GM18498 (cell line): Measurements from ENCODE around the gene APOO.

Experiments
- ATAC-seq: cut with Tn5 transposase; IDR thresholded peaks from one replicate; pipeline ENCODE4 v1.9.1; 2021; ENCODE audit warnings: mild to moderate bottlenecking, moderate library complexity; ENCODE audit not compliant: unreplicated experiment

Gene APOO

GRCh38 chrX:23907498-23908218, at the start of gene APOO, which contains the start of gene CXorf58:
TSS of gene APOO (minus strand) at chrX:23907938. CDS start at chrX:23907702, 236 bp downstream.
TSS of gene CXorf58 (plus strand) at chrX:23908006. CDS start at chrX:23910303, 2,297 bp downstream.
- peak; percentile 94 for ATAC-seq

DNA sequence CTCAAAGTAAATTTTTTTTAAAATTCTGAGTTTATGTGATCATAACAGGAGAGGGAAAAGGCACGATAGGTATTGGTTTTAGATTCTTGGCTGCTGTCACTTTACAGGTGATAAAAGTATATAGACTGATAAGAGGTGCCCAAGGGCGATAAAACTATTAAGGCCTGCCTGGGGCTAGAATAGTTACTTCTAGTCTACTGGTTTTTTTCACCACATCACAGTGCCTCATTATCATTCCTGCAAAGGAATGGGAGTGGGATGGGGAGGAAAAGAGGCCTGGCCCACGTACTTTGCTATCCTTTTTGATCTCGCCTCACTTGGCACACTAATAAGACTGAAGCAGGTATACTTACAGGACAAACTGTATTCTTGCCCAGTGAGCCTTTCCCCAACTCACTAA, 46.7 kb upstream of the APOO start:
- ATAC-seq, result no peak

DNA sequence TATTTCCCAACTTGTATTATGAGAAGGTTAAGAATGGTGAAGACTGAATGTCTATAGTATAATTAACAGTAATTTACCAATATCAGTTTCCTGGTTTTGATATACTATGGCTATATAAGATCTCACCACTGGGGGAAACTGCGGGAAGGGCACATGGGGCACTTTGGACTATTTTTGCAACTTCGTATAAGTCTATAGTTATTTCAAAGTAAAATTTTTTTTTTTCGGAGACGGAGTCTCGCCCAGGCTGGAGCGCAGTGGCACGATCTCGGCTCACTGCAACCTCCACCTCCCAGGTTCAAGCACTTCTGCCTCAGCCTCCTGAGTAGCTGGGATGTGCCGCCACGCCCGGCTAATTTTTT, 46.2 kb upstream of the APOO start:
- ATAC-seq, result peak; percentile 9

DNA sequence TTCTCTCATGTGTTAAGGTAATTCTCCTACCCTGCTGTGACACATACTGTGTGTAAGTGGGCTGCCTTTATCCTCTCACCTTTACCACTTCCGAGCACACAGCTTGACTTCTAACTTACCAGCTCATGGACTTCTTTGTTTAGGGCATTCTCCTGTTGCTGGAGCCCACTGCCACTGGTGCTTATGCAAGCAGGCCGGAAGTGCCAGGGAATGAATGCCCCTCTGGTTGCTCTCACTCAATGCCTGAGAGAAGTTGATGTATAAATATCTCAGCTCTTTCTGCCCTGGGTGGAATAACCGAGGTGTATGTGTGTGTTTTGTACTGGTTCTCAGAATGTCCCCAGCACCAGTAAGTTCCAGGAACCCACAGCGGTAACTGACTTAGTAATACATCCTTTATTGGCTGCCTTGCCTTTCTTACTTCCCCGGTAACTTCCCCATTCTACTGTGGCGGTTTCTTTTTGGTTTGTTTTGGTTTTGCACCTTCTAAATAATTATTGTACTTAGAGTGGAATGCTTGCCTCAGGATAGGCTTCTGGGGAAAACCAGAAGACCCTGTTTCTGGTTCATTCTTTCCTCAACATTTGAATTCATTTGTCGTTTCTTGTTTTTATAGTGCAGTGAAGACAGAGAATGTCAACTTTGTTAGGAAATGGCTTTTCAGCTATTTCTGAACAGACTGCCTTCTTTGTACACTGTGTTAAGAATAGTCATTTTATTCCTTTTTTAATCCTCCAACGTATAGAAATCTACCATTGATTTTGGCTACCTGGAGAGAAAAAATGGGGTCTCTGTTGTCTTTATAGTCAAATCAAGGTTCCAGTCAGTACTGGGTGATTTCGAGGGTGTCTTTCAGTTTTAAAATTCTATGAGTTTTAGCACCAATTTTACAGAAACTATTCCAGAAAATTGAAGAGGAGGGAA, 45.5 kb upstream of the APOO start:
- ATAC-seq, result peak; percentile 98

GRCh38 chrX:23952391-23952790, 44.7 kb upstream of the APOO start:
- ATAC-seq, result no peak

DNA sequence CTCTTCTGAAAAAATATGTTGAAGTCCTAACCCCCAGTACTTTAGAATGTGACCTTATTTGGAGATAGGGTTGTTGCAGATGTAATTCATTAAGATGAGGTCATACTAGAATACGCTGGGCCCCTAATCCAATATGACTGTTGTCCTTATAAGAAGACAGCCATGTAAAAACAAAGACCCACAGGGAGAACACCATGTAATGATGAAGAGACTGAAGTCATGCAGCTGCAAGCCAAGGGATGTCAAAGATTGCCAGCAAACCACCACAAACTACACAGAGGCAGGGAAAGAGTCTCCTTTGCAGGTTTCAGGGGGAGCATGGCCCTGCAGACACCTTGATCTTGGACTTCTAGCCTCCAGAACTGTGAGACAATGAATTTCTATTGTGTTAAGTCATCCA, 37.5 kb upstream of the APOO start:
- no peak for ATAC-seq

DNA sequence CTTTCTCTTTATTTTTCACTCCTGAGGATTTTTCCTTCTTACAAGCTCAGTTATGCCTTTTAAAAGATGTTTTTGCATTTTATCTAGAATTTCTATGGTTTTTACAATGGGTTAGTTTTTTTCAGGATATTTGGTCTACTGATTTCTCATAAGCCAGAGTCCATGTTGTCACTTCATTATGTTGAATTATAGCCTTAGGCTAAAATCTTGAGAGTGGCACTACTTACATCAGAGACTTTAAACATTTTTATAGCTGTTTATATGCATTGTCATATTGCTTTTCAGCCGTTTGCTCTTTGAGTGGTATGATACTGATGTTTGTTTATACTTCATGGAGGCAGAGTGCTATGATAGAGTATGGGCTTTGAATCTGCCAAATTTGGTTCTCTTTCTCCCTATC, 36.5 kb upstream of the APOO start:
- ATAC-seq, result no peak

- ATAC-seq, result no peak
These were observed 31.5 kb upstream of the APOO start for GRCh38 chrX:23939203-23939602.

DNA sequence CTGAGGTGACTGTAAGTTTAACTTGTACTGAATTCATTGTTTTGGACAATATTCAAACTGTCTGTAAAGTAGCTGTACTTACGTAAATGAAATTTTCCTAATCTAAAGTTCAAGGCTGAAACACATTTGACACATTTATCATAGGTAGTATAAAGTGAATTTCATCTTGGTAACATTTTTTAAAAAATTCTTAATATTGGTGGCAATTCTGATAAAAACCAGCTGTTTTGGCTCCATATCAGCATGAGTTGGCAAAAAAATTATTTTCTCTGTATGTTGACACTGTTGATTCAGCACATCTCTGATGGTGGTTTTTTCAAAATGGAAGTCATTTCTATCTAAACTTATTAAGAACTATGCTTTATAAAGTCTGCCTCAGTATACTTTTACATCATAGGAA, 31.0 kb upstream of the APOO start:
- no peak for ATAC-seq

- no peak for ATAC-seq
These were observed 29.4 kb upstream of the APOO start for GRCh38 chrX:23937100-23937499.

DNA sequence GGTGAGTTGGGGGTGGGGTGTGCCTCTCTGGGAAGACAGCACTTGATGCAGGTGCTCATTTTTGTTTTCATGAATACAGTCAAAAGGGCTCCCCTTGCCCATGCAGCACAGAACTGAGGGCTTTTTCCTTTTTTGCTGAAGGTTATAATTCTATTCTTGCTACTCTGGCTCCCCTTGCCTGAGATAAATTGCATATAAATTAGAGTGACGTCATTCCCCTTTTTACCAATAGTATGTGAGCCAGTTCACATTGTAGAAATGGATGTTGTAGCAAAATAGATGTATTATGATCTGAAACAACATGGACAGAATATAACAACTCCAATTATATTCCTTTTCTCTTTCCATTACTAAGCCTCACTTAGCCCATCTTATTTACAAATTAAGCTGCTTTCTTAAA, 28.4 kb upstream of the APOO start:
- no peak for ATAC-seq

DNA sequence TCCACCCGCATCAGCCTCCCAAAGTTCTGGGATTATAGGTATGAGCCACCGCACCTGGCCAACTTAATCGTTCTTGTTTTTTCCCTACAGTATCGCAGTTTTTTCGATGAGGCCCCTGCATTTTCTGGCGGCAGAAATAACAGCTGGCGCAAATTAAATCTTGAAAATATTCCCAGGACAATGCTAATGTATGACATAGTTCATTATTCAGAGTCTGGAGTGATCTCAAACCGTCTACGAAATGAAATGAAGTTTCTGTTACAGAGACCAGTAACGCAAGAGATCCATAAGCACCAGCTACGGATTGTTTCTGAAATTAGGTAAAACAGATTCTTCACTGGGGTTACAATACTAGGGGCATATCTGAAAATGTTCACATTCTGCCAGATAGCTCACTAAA, 27.4 kb upstream of the APOO start:
- ATAC-seq, result no peak

DNA sequence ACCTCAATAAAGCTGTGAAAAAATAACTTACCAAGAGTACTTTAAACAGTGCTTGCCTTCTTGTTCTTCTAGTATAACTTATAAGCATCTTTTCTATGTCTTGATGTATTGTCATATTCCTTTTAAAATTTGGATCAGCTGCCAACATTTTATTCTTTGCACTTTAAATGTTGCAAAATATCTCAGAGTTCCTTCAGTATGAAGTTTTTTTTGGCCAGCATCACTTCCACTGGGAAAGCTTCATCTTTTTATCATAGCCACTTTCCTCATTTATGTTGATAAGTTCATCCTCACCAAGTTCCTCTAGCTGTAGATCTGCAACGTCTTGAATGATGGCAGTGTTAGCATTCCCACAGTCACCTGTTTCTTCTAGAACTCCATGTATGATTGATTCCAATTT, 24.3 kb upstream of the APOO start:
- no peak for ATAC-seq

GRCh38 chrX:23930894-23931604, 23.3 kb upstream of the APOO start:
- ATAC-seq, result no peak

- ATAC-seq, result no peak
These were observed 18.3 kb upstream of the APOO start for GRCh38 chrX:23926015-23926414.

DNA sequence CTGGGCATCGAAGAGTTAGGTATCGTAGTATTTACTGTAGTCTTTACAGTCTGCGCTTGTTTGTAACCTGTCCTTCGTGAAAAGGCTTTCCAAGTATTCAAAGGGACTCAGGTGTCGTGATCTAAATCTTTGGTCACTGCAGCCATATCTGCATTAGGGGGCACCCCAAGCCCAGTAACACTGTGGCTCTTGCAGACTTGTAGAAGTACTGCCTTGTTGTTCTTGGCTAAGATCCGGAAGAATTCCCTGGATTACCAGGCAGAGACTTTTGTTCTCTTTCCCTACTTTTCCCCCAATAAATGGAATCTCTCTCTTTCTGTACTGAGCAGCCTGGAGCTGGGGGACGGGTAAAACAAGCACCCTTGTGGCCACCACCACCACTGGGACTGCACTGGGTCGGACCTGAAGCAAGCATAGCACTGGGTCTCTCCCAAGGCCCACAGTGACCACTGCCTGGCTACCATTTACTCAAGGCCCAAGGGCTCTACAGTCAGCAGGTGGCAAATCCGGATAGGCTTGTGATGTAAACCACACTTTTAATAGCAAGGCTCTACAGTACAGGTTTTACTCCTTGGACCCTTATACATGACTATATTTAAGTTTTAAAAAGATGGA, 12.1 kb upstream of the APOO start:
- no peak for ATAC-seq

DNA sequence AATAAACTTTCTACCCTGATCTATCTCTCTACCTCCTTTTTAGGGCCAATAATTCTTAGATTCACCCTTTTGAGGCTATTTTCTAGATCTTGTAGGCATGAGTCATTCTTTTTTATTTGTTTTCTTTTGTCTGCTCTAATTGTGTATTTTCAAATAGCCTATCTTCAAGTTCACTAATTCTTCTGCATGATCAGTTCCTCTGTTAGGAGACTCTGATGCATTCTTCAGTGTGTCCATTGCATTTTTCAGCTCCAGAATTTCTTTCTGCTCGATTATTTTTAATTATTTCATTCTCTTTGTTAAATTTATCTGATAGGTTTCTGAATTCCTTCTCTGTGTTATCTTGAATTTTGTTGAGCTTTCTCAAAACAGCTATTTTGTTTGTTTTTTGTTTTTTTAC, 11.4 kb upstream of the APOO start:
- ATAC-seq, result no peak

DNA sequence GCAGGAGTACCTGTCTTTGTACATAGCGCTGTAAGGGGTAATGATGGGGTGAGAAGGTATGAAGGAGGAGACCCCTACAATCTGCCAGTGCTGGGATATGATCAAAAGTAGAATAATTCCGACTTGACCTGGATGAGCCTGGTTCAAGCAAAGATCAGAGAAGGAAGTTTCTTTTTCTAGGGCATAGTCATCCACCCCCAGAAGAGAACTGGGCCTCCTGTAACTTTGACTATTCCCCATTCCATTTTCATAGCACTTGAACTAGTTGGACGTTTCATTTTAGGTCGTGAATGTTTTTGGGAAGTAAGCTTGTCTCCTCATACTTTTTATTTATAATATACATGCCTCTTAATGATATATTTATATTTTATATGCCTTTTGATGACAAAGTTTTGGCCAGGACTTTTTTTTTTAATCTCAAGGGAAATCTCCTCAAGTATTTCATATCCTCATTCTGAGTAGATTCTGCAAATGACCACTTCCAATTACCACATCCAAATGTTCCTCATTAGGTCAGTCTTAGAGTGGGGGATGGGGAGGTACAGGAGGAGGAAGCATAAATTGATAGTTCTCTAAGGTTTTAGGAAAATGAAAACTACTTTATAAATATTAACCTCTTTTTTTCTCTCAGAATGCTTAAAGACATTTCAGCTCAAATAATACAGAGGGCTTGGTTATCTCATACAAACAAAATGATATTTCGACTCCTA, 3.5 kb upstream of the APOO start:
- ATAC-seq, result no peak

DNA sequence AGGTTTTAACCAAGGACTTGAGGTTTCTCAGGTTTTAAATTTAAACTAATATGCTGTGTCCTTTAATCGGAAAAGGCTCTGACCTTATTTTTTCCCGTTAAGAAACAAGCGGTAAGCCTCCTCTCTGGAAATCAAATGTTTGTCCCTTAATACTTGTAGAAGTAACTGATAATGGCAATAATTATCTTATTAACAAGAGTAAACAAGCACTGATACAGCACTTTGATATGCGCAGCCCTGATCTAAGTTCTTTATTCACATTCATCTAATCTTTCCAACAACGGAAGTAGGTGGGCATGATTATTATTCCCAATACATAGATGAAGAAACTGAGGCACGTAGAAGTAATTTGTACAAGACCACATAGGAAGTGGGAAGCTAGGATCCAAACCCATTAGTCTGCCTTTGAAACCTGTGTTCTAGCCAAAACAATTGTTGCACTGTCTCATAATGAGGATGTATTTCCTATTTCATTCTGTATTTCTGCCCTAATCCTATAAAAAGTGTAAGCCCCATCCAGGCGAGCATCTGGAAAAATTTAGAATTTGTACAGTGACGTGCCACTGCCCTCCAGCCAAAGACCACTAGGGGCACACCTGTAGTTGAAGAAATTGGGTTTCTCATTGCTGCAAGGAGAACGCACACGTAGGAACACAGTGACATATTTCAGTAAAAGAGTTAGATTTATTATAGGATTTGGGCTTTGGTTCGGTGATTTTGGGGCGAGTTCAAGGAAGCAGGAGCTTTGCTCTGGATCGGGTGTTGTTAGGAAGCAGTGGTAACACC, 674 bp upstream of the APOO start:
- ATAC-seq, result no peak

DNA sequence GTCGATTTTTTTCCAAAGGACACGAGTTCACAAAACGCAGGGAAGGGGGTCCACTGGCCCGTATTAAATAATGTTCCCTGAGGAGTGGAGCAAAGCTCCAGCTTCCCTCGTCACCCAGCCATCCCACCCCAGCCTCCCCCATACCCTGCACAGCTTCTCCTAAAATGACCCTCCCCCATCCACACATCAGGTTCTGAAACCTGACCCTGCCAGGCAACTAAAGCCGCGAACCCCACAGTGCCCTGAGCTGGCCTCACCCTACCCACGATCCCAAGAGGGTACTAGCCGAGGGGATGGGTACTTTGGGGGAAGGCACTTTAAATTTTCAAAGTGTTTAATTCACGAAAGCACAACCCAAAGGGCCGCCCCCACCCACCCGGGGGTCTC, 634 bp downstream of the APOO start:
- ATAC-seq, result peak; percentile 2
